HepG2 (cell line): ENCODE data around the gene NOTCH3. TPM values are rescaled to one million over a fixed set of nuclear protein-coding genes. Genes with fewer than 3 reads are reported as not detected.
A peak's percentile ranks its signal among the peaks of the same experiment; 100 is the strongest.

ENCODE experiments used
- AGO2 ChIP-seq: fragments of 200-400 bp; formaldehyde crosslinking; optimal IDR thresholded peaks from 2 replicates; pipeline ENCODE3; 2017; ENCODE audit warnings: mild to moderate bottlenecking, low read depth, low read length, moderate library complexity
- EHMT2 ChIP-seq: fragments of 200-600 bp; sonication (generic); IDR thresholded peaks from 2 replicates; pipeline ENCODE4 v1.7.0; 2017; ENCODE audit warnings: antibody characterized with exemption, low read depth, low read length, borderline replicate concordance
- FOSL2 ChIP-seq: sonication (generic); formaldehyde crosslinking; IDR thresholded peaks from 2 replicates; pipeline ENCODE4 v1.4.0; 2020; ENCODE audit warnings: missing genetic modification reagents
- HOXA9 ChIP-seq: sonication (generic); formaldehyde crosslinking; IDR thresholded peaks from 2 replicates; pipeline ENCODE4 v1.8.1; 2022; ENCODE audit warnings: missing genetic modification reagents, mild to moderate bottlenecking, moderate library complexity, borderline replicate concordance
- HOXD1 ChIP-seq: sonication (generic); formaldehyde crosslinking; IDR thresholded peaks from 2 replicates; pipeline ENCODE4 v1.5.0; 2020; ENCODE audit warnings: missing genetic modification reagents
- ISX ChIP-seq: sonication (generic); formaldehyde crosslinking; conservative IDR thresholded peaks from 2 replicates; pipeline ENCODE4 v1.5.0; 2020; ENCODE audit warnings: missing genetic modification reagents
- KDM5A ChIP-seq: fragments of 200-600 bp; sonication (generic); IDR thresholded peaks from 2 replicates; pipeline ENCODE4 v1.7.0; 2018; ENCODE audit warnings: antibody characterized with exemption, mild to moderate bottlenecking, low read length, borderline replicate concordance
- KDM5B ChIP-seq: sonication (generic); formaldehyde crosslinking; IDR thresholded peaks from 2 replicates; pipeline ENCODE4 v1.4.0; 2020; ENCODE audit warnings: missing genetic modification reagents, mild to moderate bottlenecking, borderline replicate concordance
- MAFG ChIP-seq: sonication (generic); formaldehyde crosslinking; IDR thresholded peaks from 2 replicates; pipeline ENCODE4 v1.5.1; 2020; ENCODE audit warnings: mild to moderate bottlenecking, missing genetic modification reagents
- NFE2L2 ChIP-seq: fragments of 150-350 bp; IDR thresholded peaks from 2 replicates; pipeline ENCODE4 v1.6.1; 2014; ENCODE audit warnings: low read length
- REXO4 ChIP-seq: sonication (generic); formaldehyde crosslinking; IDR thresholded peaks from 2 replicates; pipeline ENCODE4 v1.8.0; 2022; ENCODE audit warnings: missing genetic modification reagents, mild to moderate bottlenecking, borderline replicate concordance
- RFX3 ChIP-seq: IDR thresholded peaks from 2 replicates; pipeline ENCODE4 v1.6.1; 2016; ENCODE audit warnings: missing biosample characterization, missing genetic modification reagents
- SRSF1 ChIP-seq: fragments of 200-400 bp; formaldehyde crosslinking; optimal IDR thresholded peaks from 2 replicates; pipeline ENCODE3; 2017; ENCODE audit warnings: mild to moderate bottlenecking, low read depth, low read length, moderate library complexity
- ZMYM4 ChIP-seq: sonication (generic); formaldehyde crosslinking; IDR thresholded peaks from 2 replicates; pipeline ENCODE4 v1.8.1; 2023; ENCODE audit warnings: mild to moderate bottlenecking, missing genetic modification reagents
- ZNF235 ChIP-seq: sonication (generic); formaldehyde crosslinking; IDR thresholded peaks from 2 replicates; pipeline ENCODE4 v1.8.1; 2023; ENCODE audit warnings: mild to moderate bottlenecking, missing genetic modification reagents, borderline replicate concordance
- ZNF296 ChIP-seq: sonication (generic); formaldehyde crosslinking; conservative IDR thresholded peaks from 2 replicates; pipeline ENCODE4 v1.5.0; 2020; ENCODE audit warnings: mild to moderate bottlenecking, missing genetic modification reagents
- ZNF333 ChIP-seq: sonication (generic); formaldehyde crosslinking; IDR thresholded peaks from 2 replicates; pipeline ENCODE4 v1.4.0; 2020; ENCODE audit warnings: mild to moderate bottlenecking, missing genetic modification reagents, borderline replicate concordance
- ZNF460 ChIP-seq: sonication (generic); formaldehyde crosslinking; IDR thresholded peaks from 2 replicates; pipeline ENCODE4 v1.5.1; 2020; ENCODE audit warnings: missing genetic modification reagents, mild to moderate bottlenecking, borderline replicate concordance
- ZNF496 ChIP-seq: sonication (generic); formaldehyde crosslinking; IDR thresholded peaks from 2 replicates; pipeline ENCODE4 v1.8.1; 2023; ENCODE audit warnings: mild to moderate bottlenecking, moderate library complexity, missing genetic modification reagents; ENCODE audit not compliant: insufficient replicate concordance
- ZNF772 ChIP-seq: sonication (generic); formaldehyde crosslinking; IDR thresholded peaks from 2 replicates; pipeline ENCODE4 v1.5.0; 2020; ENCODE audit warnings: mild to moderate bottlenecking, missing genetic modification reagents
- ZNF792 ChIP-seq: IDR thresholded peaks from 2 replicates; pipeline ENCODE4 v1.6.1; 2016
- ZNF816 ChIP-seq: sonication (generic); formaldehyde crosslinking; IDR thresholded peaks from 2 replicates; pipeline ENCODE4 v1.8.0; 2022; ENCODE audit warnings: missing genetic modification reagents, mild to moderate bottlenecking, borderline replicate concordance
- ZNF878 ChIP-seq: sonication (generic); formaldehyde crosslinking; IDR thresholded peaks from 2 replicates; pipeline ENCODE4 v1.8.1; 2023; ENCODE audit warnings: mild to moderate bottlenecking, missing genetic modification reagents, moderate library complexity
- polyA plus RNA-seq, 8 experiments: library from polyadenylated mRNA; depleted of rRNA in 3 of 8; stranded (reverse) in 7 of 8; unstranded in 1 of 8; fragments of >200 nt; fragmentation: Illumina TruSeq in 4 of 8; extraction: Trizol in 4 of 8; gene quantifications; 2 replicates each; pipeline versions ENCODE4 v1.2.1 to v1.2.3, GENCODE V29; 2011 to 2016; ENCODE audit warnings: low read depth in 4 of 8, missing spikeins in 1 of 8, mixed read lengths in 1 of 8; ENCODE audit not compliant: insufficient read depth in 1 of 8
- total RNA-seq, 5 experiments: library from RNA; depleted of rRNA; stranded (reverse); fragments of >200 nt; fragmentation: Illumina TruSeq; extraction: Trizol; gene quantifications; 2 replicates each; pipeline ENCODE4 v1.2.3, GENCODE V29; 2016; ENCODE audit warnings: low read depth in 1 of 5
- TF ChIP-seq, protein P1 (sequence below): sonication (generic); formaldehyde crosslinking; conservative IDR thresholded peaks from 2 replicates; pipeline ENCODE4 v1.5.0; 2020; ENCODE audit warnings: missing genetic modification reagents
- TF ChIP-seq, protein P2 (sequence below): sonication (generic); formaldehyde crosslinking; IDR thresholded peaks from 2 replicates; pipeline ENCODE4 v1.4.0; 2020; ENCODE audit warnings: mild to moderate bottlenecking, missing genetic modification reagents
- TF ChIP-seq, protein P3 (sequence below), 2 experiments: sonication (generic) in 1 of 2; formaldehyde crosslinking in 1 of 2; IDR thresholded peaks; 2 replicates each; pipeline versions ENCODE4 v1.5.1 to v1.6.1; 2011 to 2020; ENCODE audit warnings: borderline replicate concordance in 1 of 2, low read depth in 1 of 2, low read length in 1 of 2, mild to moderate bottlenecking in 1 of 2, missing genetic modification reagents in 1 of 2, moderate library complexity in 1 of 2

NOTCH3 gene
- total and polyA plus RNA-seq, 2 of the 13 experiments (the other 11 are each of a cell fraction or from before 2014, with no cell fraction given): 0.09 to 0.28 TPM

DNA sequence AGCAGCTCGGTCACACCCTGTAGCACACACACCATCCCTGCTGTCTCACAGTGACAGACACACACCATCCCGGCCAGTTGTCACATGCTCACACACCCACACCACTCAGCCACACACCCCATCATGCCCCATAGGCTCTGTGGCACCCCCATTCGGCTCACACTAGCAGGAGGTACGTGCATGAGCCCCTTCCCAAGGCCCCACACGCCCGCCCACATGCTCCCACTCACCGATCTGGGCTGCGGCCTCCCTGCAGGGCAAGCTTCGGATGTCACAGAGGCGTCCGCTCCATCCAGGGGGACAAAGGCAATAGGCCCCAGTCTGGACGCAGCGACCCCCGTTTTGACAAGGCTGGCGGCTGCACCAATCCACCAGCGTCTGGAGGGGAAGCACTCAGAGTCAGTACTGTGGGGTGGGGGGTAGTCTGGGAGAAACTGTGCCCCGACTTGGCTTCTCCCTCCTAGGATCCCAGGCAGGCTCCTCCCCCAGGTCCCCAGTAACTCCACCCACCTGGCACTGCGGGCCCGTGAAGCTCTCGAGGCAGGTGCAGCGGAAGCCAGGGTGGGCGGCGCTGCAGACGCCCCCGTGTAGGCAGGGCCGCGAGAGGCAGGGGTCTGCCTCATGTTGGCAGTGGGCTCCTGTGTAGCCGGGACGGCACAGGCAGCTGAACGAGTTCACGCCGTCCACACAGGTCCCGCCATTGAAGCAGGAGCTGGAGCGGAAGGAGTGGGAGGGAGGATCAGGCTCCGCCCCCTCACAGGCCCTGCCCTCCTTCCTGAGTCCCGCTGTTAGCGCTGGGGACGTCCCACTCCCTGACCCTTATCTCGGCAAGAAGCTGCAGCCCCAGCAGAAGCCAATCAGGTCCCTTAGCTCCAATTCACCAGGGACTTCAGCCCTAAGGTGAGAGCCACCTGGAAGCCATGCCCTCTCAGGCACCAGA lies 20.1 kb downstream of the NOTCH3 start (continued):
- TF ChIP-seq, protein P1, sequence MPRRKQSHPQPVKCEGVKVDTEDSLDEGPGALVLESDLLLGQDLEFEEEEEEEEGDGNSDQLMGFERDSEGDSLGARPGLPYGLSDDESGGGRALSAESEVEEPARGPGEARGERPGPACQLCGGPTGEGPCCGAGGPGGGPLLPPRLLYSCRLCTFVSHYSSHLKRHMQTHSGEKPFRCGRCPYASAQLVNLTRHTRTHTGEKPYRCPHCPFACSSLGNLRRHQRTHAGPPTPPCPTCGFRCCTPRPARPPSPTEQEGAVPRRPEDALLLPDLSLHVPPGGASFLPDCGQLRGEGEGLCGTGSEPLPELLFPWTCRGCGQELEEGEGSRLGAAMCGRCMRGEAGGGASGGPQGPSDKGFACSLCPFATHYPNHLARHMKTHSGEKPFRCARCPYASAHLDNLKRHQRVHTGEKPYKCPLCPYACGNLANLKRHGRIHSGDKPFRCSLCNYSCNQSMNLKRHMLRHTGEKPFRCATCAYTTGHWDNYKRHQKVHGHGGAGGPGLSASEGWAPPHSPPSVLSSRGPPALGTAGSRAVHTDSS: no peak
- TF ChIP-seq ZNF296 (CRISPR knock-in tag) (no peak), REXO4 (no peak), KDM5A (no peak), SRSF1 (no peak), ZNF816 (CRISPR knock-in tag) (no peak), ZMYM4 (CRISPR knock-in tag) (no peak), ZNF460 (no peak), MAFG (CRISPR knock-in tag) (no peak), ZNF496 (CRISPR knock-in tag) (no peak), ZNF792 (no peak), NFE2L2 (no peak), FOSL2 (CRISPR knock-in tag) (no peak), ZNF772 (CRISPR knock-in tag) (peak; percentile 90), ZNF878 (CRISPR knock-in tag) (no peak), HOXA9 (no peak), ZNF333 (no peak), AGO2 (no peak), ZNF235 (no peak), EHMT2 (no peak), KDM5B (CRISPR knock-in tag) (0 out of 2 replicates have a peak, but pooled peaks have one; percentile 32), ISX (CRISPR knock-in tag) (no peak), RFX3 (no peak), HOXD1 (CRISPR knock-in tag) (no peak)
- TF ChIP-seq, protein P2, sequence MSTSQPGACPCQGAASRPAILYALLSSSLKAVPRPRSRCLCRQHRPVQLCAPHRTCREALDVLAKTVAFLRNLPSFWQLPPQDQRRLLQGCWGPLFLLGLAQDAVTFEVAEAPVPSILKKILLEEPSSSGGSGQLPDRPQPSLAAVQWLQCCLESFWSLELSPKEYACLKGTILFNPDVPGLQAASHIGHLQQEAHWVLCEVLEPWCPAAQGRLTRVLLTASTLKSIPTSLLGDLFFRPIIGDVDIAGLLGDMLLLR (CRISPR knock-in tag): no peak
- TF ChIP-seq, protein P3, sequence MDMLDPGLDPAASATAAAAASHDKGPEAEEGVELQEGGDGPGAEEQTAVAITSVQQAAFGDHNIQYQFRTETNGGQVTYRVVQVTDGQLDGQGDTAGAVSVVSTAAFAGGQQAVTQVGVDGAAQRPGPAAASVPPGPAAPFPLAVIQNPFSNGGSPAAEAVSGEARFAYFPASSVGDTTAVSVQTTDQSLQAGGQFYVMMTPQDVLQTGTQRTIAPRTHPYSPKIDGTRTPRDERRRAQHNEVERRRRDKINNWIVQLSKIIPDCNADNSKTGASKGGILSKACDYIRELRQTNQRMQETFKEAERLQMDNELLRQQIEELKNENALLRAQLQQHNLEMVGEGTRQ (IDR thresholded peaks at IDR 0.05; ENCODE audit: low read depth, low read length): no peak
- TF ChIP-seq, protein P3 (CRISPR knock-in tag; IDR thresholded peaks at IDR 0.05; ENCODE audit: borderline replicate concordance): no peak; the same call in 1 of the 2 replicates
